GM19025 (cell line): ENCODE results near the gene ST6GALNAC4.
A peak's percentile ranks its signal among the peaks of the same experiment; 100 is the strongest.

ENCODE experiments used
- ATAC-seq: cut with Tn5 transposase; IDR thresholded peaks from one replicate; pipeline ENCODE4 v1.9.1; 2021; ENCODE audit warnings: mild to moderate bottlenecking, low read depth, moderate library complexity; ENCODE audit not compliant: unreplicated experiment

Gene ST6GALNAC4

GRCh38 chr9:127916720-127917581 is at the start of gene ST6GALNAC4:
ST6GALNAC4 (minus strand) TSS chr9:127917041; CDS start chr9:127916419, 622 bp downstream.
- peak; percentile 79 for ATAC-seq

- ATAC-seq, result no peak
Observed at GRCh38 chr9:127965953-127966352, 49.1 kb upstream of the ST6GALNAC4 start.

- no peak for ATAC-seq
Observed at GRCh38 chr9:127963359-127964064, 46.7 kb upstream of the ST6GALNAC4 start.

GRCh38 chr9:127963041-127963358 is 46.2 kb upstream of the ST6GALNAC4 start:
- ATAC-seq, result no peak

- ATAC-seq, result no peak
Observed at GRCh38 chr9:127962278-127962677, 45.4 kb upstream of the ST6GALNAC4 start.

GRCh38 chr9:127961613-127962155 is 44.8 kb upstream of the ST6GALNAC4 start:
- ATAC-seq, result no peak

GRCh38 chr9:127961155-127961490 is 44.3 kb upstream of the ST6GALNAC4 start:
- ATAC-seq, result no peak

GRCh38 chr9:127960410-127961154 is 43.7 kb upstream of the ST6GALNAC4 start:
- ATAC-seq, result no peak

GRCh38 chr9:127959841-127960409 is 43.1 kb upstream of the ST6GALNAC4 start:
- no peak for ATAC-seq

GRCh38 chr9:127959398-127959797 is 42.6 kb upstream of the ST6GALNAC4 start:
- no peak for ATAC-seq

GRCh38 chr9:127958728-127959127 is 41.9 kb upstream of the ST6GALNAC4 start:
- no peak for ATAC-seq

- ATAC-seq, result peak; percentile 55
Observed at GRCh38 chr9:127955294-127956015, 38.6 kb upstream of the ST6GALNAC4 start.

- no peak for ATAC-seq
Observed at GRCh38 chr9:127954831-127955293, 38.0 kb upstream of the ST6GALNAC4 start.

- no peak for ATAC-seq
Observed at GRCh38 chr9:127953768-127954505, 37.1 kb upstream of the ST6GALNAC4 start.

GRCh38 chr9:127953154-127953553 is 36.3 kb upstream of the ST6GALNAC4 start:
- ATAC-seq, result no peak

GRCh38 chr9:127950513-127951289 is 33.9 kb upstream of the ST6GALNAC4 start:
- no peak for ATAC-seq

- no peak for ATAC-seq
Observed at GRCh38 chr9:127949827-127950512, 33.1 kb upstream of the ST6GALNAC4 start.
